Activated T-cell treated with anti-CD3 and anti-CD28 coated beads for 4 hours (primary cell): Measurements from ENCODE around the gene SDC1.
"Not testable (repeated sequence)": the region's sequence is repeated elsewhere in the genome, so short reads cannot be mapped to it uniquely, and the experiment has no call there.

Source experiments
- DNase-seq: peaks from one replicate; pipeline ENCODE4 v3.0.0-alpha.2; 2020

SDC1 gene, protein sequence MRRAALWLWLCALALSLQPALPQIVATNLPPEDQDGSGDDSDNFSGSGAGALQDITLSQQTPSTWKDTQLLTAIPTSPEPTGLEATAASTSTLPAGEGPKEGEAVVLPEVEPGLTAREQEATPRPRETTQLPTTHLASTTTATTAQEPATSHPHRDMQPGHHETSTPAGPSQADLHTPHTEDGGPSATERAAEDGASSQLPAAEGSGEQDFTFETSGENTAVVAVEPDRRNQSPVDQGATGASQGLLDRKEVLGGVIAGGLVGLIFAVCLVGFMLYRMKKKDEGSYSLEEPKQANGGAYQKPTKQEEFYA

GRCh38 chr2:20224716-20225293 is at the start of gene SDC1:
TSS of gene SDC1 (minus strand) at chr2:20225130. CDS start at chr2:20224867, 263 bp downstream.
- DNase-seq: no peak

DNA sequence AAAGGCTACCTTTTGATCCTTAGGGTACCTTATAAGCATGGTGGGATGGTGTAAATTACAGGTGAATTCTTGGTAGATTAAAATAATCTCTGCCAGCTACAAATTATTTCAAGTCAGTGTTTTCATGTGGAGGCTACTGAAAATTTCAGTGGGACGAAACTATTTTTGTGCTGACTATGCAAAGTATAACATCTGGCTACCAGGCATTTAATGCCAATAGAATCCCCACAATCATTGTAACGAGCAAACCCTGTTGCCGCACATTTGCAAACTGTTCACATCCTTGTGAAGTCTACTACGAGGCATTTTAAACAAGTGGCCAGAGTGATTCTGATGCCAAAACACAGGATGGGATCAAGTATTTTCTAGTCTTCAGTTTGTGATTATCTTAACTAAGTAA is 48.1 kb upstream of the SDC1 start:
- DNase-seq: no peak

DNA sequence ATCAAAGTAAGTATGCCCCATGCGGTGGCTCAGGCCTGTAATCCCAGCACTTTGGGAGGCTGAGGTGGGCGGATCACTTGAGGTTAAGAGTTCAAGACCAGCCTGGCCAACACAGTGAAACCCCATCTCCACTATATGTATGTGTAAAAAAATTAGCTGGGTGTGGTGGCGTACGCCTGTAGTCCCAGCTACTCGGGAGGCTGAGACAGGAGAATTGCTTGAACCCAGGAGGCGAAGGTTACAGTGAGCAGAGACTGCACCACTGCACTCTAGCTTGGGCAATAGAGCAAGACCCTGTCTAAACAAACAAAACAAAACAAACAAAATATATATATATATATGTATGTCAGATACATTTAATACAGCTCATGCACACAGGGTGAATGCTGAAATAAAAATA is 43.4 kb upstream of the SDC1 start:
- DNase-seq: not testable (repeated sequence)

- no peak for DNase-seq
Observed at GRCh38 chr2:20267529-20267928, 42.6 kb upstream of the SDC1 start.

- DNase-seq: no peak
Observed at GRCh38 chr2:20264629-20265028, 39.7 kb upstream of the SDC1 start.

GRCh38 chr2:20257411-20257810 is 32.5 kb upstream of the SDC1 start:
- DNase-seq: no peak

DNA sequence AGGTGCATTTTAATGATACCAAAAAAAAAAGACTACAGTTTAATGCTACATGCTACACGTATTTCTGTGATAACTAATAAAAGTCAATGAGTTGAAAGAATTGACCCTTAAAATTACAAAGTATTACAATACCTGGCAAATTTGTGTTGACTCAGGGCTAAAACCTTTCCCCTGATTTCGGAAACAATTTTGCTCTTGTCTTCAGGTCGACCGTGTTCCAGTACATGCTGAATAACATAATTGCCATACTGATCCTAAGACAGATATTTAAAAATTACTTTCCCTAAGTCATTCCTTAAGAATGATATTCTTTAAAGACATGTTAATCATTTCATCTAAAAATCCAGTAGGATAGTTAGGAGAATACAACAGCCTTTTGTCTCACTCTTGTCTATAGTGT is 29.8 kb upstream of the SDC1 start:
- DNase-seq: no peak

GRCh38 chr2:20250436-20250835 is 25.5 kb upstream of the SDC1 start:
- no peak for DNase-seq

GRCh38 chr2:20249170-20249569 is 24.2 kb upstream of the SDC1 start:
- no peak for DNase-seq

- DNase-seq: no peak
Observed at GRCh38 chr2:20247084-20247483, 22.2 kb upstream of the SDC1 start.

DNA sequence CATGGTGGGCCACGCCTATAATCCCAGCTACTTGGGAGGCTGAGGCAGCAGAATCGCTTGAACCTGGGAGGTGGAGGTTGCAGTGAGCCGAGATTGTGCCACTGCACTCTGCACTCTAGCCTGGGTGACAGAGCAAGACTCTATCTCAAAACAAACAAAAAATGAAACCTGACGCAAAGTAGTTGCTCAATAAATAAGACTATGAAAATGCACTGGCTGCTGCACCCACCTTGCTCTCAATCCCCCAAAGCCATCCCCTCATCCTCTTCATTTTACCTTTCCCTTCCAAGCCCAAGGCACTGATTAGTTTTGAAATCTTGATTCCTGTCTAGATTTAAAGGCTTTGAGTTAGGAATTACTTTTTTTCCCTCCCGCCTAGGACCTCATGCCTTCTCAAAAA is 18.7 kb upstream of the SDC1 start:
- not testable (repeated sequence) for DNase-seq

DNA sequence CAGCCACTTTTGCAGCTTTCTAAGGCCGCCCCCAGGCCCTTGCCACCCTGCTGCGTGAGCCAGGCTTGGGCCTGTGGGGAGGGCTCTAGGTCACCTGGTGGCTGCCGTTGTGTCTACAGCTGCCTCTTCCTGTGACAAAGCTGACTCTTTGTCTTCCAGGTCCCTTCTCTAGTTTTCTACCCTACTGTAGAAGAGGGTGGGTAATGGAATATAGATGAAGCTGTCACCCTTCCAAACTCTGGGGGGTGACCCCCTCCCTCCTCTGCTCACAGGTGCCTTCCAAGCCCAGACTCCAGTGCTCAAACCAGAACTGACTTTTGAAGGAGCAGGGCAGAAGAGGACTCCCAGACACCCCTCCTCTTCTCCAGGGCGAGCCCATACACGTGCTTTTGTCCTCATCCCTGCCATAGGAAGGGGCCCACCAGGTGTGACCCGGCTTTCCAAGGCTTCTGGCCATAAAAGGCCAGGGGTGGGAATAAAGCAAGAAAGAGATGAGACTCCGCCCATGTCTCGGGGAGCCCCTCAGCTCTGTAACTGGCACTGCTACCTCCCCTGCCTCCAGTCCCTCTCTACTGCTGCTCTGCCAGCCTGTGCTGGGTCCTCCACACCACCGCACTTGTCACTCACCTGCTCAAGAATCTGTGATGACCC is 17.9 kb upstream of the SDC1 start:
- no peak for DNase-seq

GRCh38 chr2:20241973-20242726 is 17.2 kb upstream of the SDC1 start:
- no peak for DNase-seq

- DNase-seq: not testable (repeated sequence)
Observed at GRCh38 chr2:20240291-20240690, 15.4 kb upstream of the SDC1 start.

DNA sequence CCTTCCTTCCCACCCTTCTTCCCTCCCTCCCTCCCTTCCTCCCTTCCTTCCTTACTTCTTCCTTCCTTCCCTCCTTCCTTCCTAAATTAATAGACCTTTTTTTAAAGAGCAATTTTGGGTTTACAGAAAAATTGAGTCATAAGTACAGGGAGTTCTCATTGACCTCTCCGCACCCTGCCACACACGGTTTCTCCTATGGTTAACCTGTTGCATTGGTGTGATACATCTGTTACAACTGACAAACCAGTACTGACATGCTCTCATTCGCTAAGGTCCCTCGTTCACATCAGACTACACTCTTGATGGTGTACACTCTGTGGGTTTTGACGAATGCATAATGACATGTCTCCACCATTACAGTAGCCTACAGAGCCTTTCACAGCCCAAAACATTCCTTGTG is 11.6 kb upstream of the SDC1 start:
- no peak for DNase-seq

- no peak for DNase-seq
Observed at GRCh38 chr2:20235655-20236305, 10.8 kb upstream of the SDC1 start.

GRCh38 chr2:20234597-20234996 is 9.7 kb upstream of the SDC1 start:
- DNase-seq: not testable (repeated sequence)

DNA sequence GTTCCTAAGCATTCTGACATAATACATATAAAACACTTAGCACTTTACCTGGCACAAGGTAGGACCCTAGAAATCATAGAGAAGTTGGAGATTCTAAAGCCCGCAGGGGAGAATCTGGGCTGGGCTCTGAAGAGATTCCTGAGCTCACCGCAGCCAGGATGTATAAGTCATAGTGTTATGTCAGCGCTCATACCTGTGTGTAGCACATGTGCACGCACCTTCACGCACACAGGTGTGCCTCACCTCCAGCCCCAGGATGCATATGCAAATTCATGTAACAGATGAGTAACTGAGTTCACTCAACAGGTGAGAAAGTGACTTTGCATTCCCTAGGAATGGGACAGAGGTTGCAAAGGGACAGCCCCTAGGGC is 7.9 kb upstream of the SDC1 start:
- DNase-seq: no peak

DNA sequence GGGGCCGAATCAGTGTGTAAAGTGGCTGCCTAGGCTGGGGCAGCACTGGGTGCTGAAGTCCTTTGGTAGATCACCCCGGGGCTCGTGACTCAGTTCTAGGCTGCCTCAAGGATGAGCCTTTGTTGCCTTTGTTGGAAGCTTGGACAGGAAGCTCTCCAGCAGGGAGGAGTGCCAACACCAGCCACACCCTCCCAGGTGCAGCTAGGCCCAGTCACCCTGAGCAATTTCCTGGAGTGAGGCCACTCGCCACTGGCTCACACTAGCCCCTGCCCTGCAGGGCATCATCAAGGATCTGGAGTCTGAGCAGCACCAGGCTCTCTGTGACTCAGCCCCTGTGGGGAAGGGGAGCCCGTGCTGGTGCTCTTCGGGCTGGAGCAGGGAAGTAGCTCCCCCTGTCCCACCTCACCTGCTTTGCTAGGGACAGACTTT is 6.7 kb upstream of the SDC1 start:
- DNase-seq: no peak

DNA sequence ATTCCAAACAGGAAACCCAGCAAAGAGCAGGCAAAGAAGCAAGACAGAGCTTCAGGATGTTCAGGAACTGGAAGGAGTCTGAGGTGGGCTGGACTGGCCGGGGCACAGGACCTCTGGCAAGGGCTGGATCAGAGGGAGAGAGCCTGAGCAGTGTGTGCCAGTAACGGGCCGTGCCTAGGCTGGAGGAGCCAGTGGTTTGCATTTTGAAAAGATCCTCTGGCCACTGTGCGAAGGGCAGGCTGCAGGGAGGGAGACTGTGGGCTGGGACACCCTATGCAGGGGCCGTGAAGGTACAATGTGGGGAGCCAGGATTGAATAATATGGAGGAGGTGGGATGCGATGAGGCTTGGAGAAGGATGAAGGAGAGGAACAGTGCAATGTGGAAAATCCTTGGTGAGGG is 6.2 kb upstream of the SDC1 start:
- no peak for DNase-seq

DNA sequence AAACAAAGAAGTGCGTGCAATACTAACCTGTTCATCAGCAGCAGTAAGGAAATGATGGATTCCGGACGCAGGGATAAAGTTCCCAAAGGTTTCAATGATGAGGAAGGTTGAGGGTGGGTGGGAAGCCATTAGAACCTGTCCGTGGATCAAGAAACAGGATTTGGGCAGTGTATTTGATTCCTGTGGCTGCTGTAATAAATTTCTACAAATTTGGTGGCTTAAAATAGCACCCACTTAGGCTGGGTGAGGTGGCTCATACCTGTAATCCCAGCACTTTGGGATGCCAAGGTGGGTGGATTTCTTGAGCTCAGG is 5.1 kb upstream of the SDC1 start:
- DNase-seq: no peak

DNA sequence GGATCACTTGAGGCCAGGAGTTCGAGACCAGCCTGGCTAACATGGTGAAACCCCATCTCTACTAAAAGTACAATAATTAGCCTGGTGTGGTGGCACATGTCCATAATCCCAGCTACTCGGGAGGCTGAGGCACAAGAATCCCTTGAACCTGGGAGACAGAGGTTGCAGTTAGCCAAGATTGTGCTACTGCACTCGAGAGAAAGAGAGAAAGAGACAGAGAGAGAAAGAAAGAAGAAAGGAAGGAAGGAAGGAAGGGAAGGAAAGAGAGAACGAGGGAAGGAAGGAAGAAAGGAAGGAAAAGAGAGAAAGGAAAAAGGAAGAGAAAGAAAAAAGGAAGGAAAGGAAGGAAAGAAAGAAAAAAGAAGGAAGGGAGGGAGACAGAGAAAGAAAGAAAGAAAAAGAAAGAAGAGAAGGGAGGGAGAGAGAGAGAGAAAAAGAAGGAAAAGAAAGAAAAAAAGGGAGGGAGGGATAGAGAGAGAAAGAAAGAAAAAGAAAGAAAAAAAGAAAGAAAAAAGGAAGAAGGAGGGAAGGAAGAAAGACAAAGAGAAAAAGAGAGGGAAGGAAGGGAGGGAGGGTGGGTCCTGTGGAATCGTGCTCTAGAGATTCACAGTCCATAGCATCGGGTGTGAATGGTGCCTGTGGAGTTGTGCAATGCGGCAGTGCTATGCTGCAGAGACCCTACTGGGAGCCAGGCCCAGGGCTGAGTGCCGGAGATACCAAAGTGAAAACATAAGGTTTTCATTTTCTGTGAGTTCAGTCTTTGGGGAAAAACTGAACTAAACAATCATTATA is 4.6 kb upstream of the SDC1 start:
- DNase-seq: no peak
